GM23338 (cell line): Measurements from ENCODE around the gene TRIM61. TPM values are rescaled to one million over a fixed set of nuclear protein-coding genes. Genes with fewer than 3 reads are reported as not detected.
A peak's percentile ranks its signal among the peaks of the same experiment; 100 is the strongest.

Source experiments
- ATAC-seq: fragments of 200-7000 bp; cut with Tn5 transposase; 3 replicates; pipeline ENCODE4 v1.9.1; 2020
- DNase-seq: peaks from one replicate; pipeline ENCODE4 v3.0.0-alpha.2; 2015; ENCODE audit warnings: low spot score
- H2AFZ ChIP-seq: fragments of 200-600 bp; sonication (generic); 2 replicates; pipeline ENCODE4 v1.8.0; 2016; ENCODE audit warnings: antibody characterized with exemption, mild to moderate bottlenecking, moderate library complexity
- H3F3A ChIP-seq: fragments of 200-600 bp; sonication (generic); replicated peaks from 2 replicates; pipeline ENCODE4 v1.8.0; 2017; ENCODE audit warnings: antibody characterized with exemption, mixed run types, low read depth
- H3K27ac ChIP-seq: fragments of 200-600 bp; sonication (generic); 2 replicates; pipeline ENCODE4 v1.6.1; 2016; ENCODE audit warnings: low read depth
- H3K27me3 ChIP-seq: fragments of 200-600 bp; sonication (generic); 2 replicates; pipeline ENCODE4 v1.8.0; 2016; ENCODE audit warnings: mild to moderate bottlenecking, mixed run types, moderate library complexity; ENCODE audit not compliant: insufficient read depth
- H3K36me3 ChIP-seq: fragments of 200-600 bp; sonication (generic); 2 replicates; pipeline ENCODE4 v1.8.0; 2016; ENCODE audit warnings: mild to moderate bottlenecking; ENCODE audit not compliant: insufficient read depth
- H3K4me1 ChIP-seq: fragments of 200-600 bp; sonication (generic); 2 replicates; pipeline ENCODE4 v1.8.0; 2016; ENCODE audit warnings: mild to moderate bottlenecking, moderate library complexity; ENCODE audit not compliant: insufficient read depth
- H3K4me2 ChIP-seq: fragments of 200-600 bp; sonication (generic); 2 replicates; pipeline ENCODE4 v1.7.1; 2017; ENCODE audit warnings: mixed run types
- H3K4me3 ChIP-seq: fragments of 200-600 bp; sonication (generic); 2 replicates; pipeline ENCODE4 v1.6.1; 2016; ENCODE audit warnings: mixed run types
- H3K79me2 ChIP-seq: fragments of 200-600 bp; sonication (generic); replicated peaks from 2 replicates; pipeline ENCODE4 v1.8.0; 2017; ENCODE audit warnings: mild to moderate bottlenecking; ENCODE audit not compliant: insufficient read depth
- H3K9me2 ChIP-seq: fragments of 200-600 bp; sonication (generic); 2 replicates; pipeline ENCODE4 v1.8.0; 2017; ENCODE audit not compliant: insufficient read depth
- H4K20me1 ChIP-seq: fragments of 200-600 bp; sonication (generic); replicated peaks from 2 replicates; pipeline ENCODE4 v1.8.0; 2017; ENCODE audit warnings: mild to moderate bottlenecking; ENCODE audit not compliant: insufficient read depth
- H3K27ac Mint-ChIP-seq: 2 replicates; pipeline ENCODE4 v1.8.0; 2020; ENCODE audit warnings: inconsistent platforms, mild to moderate bottlenecking, moderate library complexity, mixed read lengths
- H3K27me3 Mint-ChIP-seq: 3 replicates; pipeline ENCODE4 v1.8.0; 2022; ENCODE audit warnings: low read depth, mild to moderate bottlenecking, moderate library complexity, mixed read lengths, inconsistent platforms; ENCODE audit not compliant: insufficient read depth, poor library complexity
- H3K36me3 Mint-ChIP-seq: 3 replicates; pipeline ENCODE4 v1.8.0; 2021; ENCODE audit warnings: low read depth, mild to moderate bottlenecking, inconsistent platforms, moderate library complexity, mixed read lengths
- H3K4me1 Mint-ChIP-seq: 3 replicates; pipeline ENCODE4 v1.8.0; 2020; ENCODE audit warnings: mild to moderate bottlenecking, inconsistent platforms, mixed read lengths
- H3K4me3 Mint-ChIP-seq: 3 replicates; pipeline ENCODE4 v1.8.0; 2021; ENCODE audit warnings: moderate library complexity, mild to moderate bottlenecking, inconsistent platforms, mixed read lengths
- H3K9me3 Mint-ChIP-seq: 3 replicates; pipeline ENCODE4 v1.8.0; 2020; ENCODE audit warnings: moderate library complexity, mild to moderate bottlenecking, inconsistent platforms, mixed read lengths
- CREB1 ChIP-seq: fragments of 250-450 bp; sonication (Bioruptor Pico); IDR thresholded peaks from 2 replicates; pipeline ENCODE4 v1.5.0; 2020; ENCODE audit warnings: low read depth, mild to moderate bottlenecking, moderate library complexity
- CTCF ChIP-seq, 2 experiments: fragments of 200-600 bp in 1 of 2; sonication (generic) in 1 of 2; conservative IDR thresholded peaks; 2 replicates each; pipeline versions ENCODE4 v1.5.1 to v1.6.1; 2016 to 2017; ENCODE audit warnings: antibody characterized with exemption in 2 of 2, low read depth in 2 of 2, mild to moderate bottlenecking in 2 of 2, moderate library complexity in 1 of 2
- ETS1 ChIP-seq: IDR thresholded peaks from 2 replicates; pipeline ENCODE4 v1.6.1; 2016; ENCODE audit warnings: antibody characterized with exemption
- EZH2 ChIP-seq: fragments of 200-600 bp; sonication (generic); IDR thresholded peaks from one replicate; pipeline ENCODE4 v1.8.0; 2017; ENCODE audit warnings: antibody characterized with exemption, mild to moderate bottlenecking, low read depth; ENCODE audit not compliant: unreplicated experiment
- EZH2phosphoT487 ChIP-seq: fragments of 200-600 bp; sonication (generic); IDR thresholded peaks from one replicate; pipeline ENCODE4 v1.8.1; 2018; ENCODE audit warnings: antibody characterized with exemption; ENCODE audit not compliant: unreplicated experiment
- JUNB ChIP-seq: IDR thresholded peaks from one replicate; pipeline ENCODE4 v1.6.1; 2016; ENCODE audit warnings: antibody characterized with exemption; ENCODE audit not compliant: unreplicated experiment
- NANOG ChIP-seq: IDR thresholded peaks from 2 replicates; pipeline ENCODE4 v1.6.1; 2016; ENCODE audit warnings: antibody characterized with exemption, borderline replicate concordance
- POLR2AphosphoS5 ChIP-seq: IDR thresholded peaks from 2 replicates; pipeline ENCODE4 v1.6.1; 2016; ENCODE audit warnings: antibody characterized with exemption, low read depth
- REST ChIP-seq: IDR thresholded peaks from one replicate; pipeline ENCODE4 v1.6.1; 2018; ENCODE audit warnings: antibody characterized with exemption; ENCODE audit not compliant: unreplicated experiment
- STAT1 ChIP-seq: IDR thresholded peaks from one replicate; pipeline ENCODE4 v1.6.1; 2016; ENCODE audit warnings: antibody characterized with exemption; ENCODE audit not compliant: unreplicated experiment
- ZNF114 ChIP-seq: fragments of 250-450 bp; sonication (Bioruptor Pico); IDR thresholded peaks from 2 replicates; pipeline ENCODE4 v1.5.0; 2020; ENCODE audit warnings: mild to moderate bottlenecking, moderate library complexity
- ZNF331 ChIP-seq: fragments of 250-450 bp; sonication (Bioruptor Pico); IDR thresholded peaks from 2 replicates; pipeline ENCODE4 v1.5.0; 2020; ENCODE audit warnings: low read depth, mild to moderate bottlenecking, moderate library complexity
- ZNF462 ChIP-seq: fragments of 250-450 bp; sonication (Bioruptor Pico); IDR thresholded peaks from 2 replicates; pipeline ENCODE4 v1.5.0; 2020; ENCODE audit warnings: mild to moderate bottlenecking, moderate library complexity
- long read RNA-seq: library from polyadenylated mRNA; unstranded; transcript quantifications from one replicate; pipeline ENCODE4 v2.0.0, GENCODE V29; 2020; ENCODE audit not compliant: unreplicated experiment
- polyA plus RNA-seq: library from polyadenylated mRNA; unstranded; fragments of >200 nt; fragmentation: Nextera tagmentation; extraction: Ambion mirVana; gene quantifications from 2 replicates; pipeline ENCODE4 v1.2.1, GENCODE V29; 2016
- total RNA-seq: library from RNA; depleted of rRNA; stranded (reverse); fragments of >200 nt; shearing (Covaris generic); gene quantifications from 2 replicates; pipeline ENCODE4 v1.2.3, GENCODE V29; 2014; rRNA removed

The TRIM61 gene
- total RNA-seq: 0.38 and 0.58 TPM in 2 replicates
- not detected in 2 replicates for polyA plus RNA-seq
- long read RNA-seq, partial matches to known transcripts: 4 of 5 reads
- long read RNA-seq, other reads (novel, unspliced or antisense): 1 of 5 reads

- Histone ChIP-seq H3K4me1 (0 out of 2 replicates have a peak, but pooled peaks cover 4% of the 10 kb centered on the region), H3K27ac (no peak within 1 kb of the TSS), H3K4me3 (no peak within 1 kb of the TSS), H3K79me2 (no peaks in the 10 kb centered on the region), H3K9me2 (no peaks in the 10 kb centered on the region), H4K20me1 (no peaks in the 10 kb centered on the region), H3K27me3 (no peaks in the 10 kb centered on the region), H3K4me2 (no peak within 1 kb of the TSS), H3K36me3 (no peaks in the 10 kb centered on the region), H3F3A (no peaks in the 10 kb centered on the region), H2AFZ (peak within 1 kb of the TSS; percentile 86)
- Mint-ChIP-seq H3K27me3 (peaks cover 5% of the 10 kb centered on the region), H3K27ac (peak within 1 kb of the TSS; percentile 93), H3K9me3 (no peaks in the 10 kb centered on the region), H3K4me1 (peaks cover 10% of the 10 kb centered on the region; the same call in 2 of the 3 replicates), H3K4me3 (peak within 1 kb of the TSS; percentile 88), H3K36me3 (peaks cover 4% of the 10 kb centered on the region; the same call in 2 of the 3 replicates)
- DNase-seq (no peak), ATAC-seq (peak; percentile 98)
- no peak for TF ChIP-seq EZH2phosphoT487
- TF ChIP-seq STAT1: no peak
- no peak for TF ChIP-seq CREB1 (CRISPR knock-in tag)
- no peak for TF ChIP-seq POLR2AphosphoS5
- TF ChIP-seq EZH2: no peak
- TF ChIP-seq ZNF114 (CRISPR knock-in tag): no peak
- TF ChIP-seq REST: no peak
- no peak for TF ChIP-seq NANOG
- TF ChIP-seq ZNF462 (CRISPR knock-in tag): no peak
- TF ChIP-seq ZNF331 (CRISPR knock-in tag): no peak
- no peak for TF ChIP-seq JUNB
- no peak for TF ChIP-seq ETS1
- TF ChIP-seq CTCF (conservative IDR thresholded peaks at IDR 0.05; ENCODE audit: low read depth in 2 of 2): no peak; a peak in 1 of 4 replicates
These were observed at the start of gene TRIM61 for GRCh38 chr4:164977243-164978164. TSS of gene TRIM61 (minus strand) at chr4:164977657. CDS start at chr4:164970002, 7,655 bp downstream.
